ENCODE results near the gene COX4I1.
"Not testable (repeated sequence)": the region's sequence is repeated elsewhere in the genome, so short reads cannot be mapped to it uniquely, and the experiment has no call there.

Gene COX4I1

GRCh38 chr16:85805442-85806045 is 6.0 kb downstream of the COX4I1 start:
- no peak for DNase-seq

GRCh38 chr16:85806539-85806938 is 7.0 kb downstream of the COX4I1 start:
- DNase-seq = no peak

DNA sequence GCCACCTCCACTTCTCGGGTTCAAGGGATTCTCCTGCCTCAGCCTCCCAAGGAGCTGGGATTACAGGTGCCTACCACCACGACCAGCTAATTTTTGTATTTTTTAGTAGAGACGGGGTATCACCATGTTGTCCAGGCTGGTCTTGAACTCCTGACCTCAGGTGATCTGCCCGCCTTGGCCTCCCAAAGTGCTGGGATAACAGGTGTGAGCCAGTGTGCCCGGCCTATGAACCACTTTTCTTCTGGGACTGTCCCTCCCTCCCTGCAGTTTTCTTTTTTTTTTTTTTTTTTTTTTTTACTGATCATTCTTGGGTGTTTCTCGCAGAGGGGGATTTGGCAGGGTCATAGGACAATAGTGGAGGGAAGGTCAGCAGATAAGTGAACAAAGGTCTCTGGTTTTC is 7.8 kb downstream of the COX4I1 start:
- DNase-seq = not testable (repeated sequence)

- not testable (repeated sequence) for DNase-seq
These were observed 8.6 kb downstream of the COX4I1 start for GRCh38 chr16:85808104-85808503.

- no peak for DNase-seq
These were observed 9.4 kb downstream of the COX4I1 start for GRCh38 chr16:85808926-85809325.

DNA sequence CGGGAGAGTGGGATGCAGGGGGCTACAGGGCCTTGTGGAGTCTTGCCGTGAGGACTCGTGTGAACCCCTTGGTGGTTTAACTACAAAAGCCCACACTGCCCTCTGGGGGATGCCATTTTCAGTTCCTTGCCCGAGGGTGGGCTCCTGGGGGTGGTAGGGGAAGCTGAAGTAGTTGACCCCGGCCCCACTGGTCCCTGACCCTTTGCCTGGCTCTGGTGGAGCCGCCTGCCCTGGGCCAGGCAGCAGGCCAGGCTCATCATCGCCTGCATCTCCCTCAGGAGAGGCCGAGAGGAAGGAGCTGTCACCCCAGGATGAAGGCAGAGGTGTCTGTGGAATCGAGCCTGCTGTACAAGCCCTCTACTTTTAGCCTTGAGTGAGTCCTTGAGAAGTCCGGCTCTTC is 10.2 kb downstream of the COX4I1 start:
- no peak for DNase-seq

DNA sequence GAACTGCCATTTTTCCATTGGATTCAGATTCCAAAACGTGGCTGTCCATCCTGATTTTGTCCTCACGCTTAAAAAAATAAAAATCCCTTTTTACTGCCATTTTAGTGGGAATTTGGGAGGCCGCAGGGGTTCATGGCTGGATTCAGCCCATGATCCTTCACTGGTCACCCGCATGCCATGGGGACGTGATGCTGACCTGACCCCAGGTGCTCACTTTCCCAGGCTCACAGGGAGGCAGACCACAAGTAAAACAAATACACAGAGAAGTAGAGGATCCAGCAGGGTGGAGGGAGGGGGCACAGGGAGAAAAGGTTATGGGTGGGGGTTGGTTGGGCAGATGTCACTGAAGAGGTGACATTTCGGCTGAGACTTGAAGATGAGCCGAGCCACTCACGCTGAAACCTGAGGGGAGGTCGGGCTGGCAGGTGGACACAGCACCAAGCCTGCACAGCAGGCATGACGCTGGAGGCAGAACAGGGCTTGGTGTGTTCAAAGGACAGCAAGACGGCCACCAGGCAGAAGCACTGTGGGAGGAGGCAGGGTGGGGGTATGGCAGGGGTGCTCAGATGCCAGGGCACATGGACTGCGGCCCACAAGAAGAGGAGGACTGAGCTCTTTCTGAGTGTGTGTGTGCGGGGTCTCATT is 10.7 kb downstream of the COX4I1 start:
- no peak for DNase-seq

DNA sequence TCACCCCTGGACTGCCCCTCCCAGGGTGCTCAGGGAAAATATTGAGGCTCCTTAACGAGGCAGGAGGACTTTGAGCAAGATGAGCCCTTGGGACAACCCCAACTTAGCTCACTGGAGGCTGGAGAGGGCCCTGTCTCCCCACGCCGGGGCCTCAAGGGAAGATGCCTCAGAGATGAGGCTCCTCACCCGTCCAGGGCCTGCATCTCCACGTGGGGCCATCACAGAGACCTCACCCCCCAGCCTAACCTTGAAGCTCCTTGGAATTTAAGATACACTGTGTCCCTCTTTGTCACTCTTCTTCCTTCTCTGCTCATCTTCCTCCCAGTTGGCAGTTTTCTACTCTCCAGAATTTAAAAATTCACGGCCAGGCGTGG is 11.2 kb downstream of the COX4I1 start:
- DNase-seq = no peak

GRCh38 chr16:85812031-85812807 is 12.7 kb downstream of the COX4I1 start:
- no peak for DNase-seq

GRCh38 chr16:85812811-85813700 is 13.6 kb downstream of the COX4I1 start:
- DNase-seq = no peak

DNA sequence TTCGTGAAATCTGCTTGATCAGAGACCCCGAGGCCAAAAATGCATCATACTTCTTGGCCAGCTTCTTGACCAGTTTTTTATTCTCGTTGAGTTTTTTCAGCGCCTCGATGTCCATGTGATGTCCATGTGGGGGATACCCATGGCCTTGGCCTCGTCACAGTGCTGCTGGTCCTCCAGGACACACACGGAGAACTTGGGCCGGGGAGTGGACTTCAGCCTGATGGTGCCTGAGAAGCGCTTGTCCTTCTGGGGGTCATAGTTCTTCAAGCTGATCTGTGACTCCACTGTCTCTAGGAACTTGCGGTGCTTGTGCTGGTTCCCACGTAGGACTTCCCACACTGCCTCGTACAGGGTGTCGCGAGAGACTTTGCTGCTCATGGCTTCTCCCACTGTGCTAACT is 16.7 kb downstream of the COX4I1 start:
- no peak for DNase-seq

DNA sequence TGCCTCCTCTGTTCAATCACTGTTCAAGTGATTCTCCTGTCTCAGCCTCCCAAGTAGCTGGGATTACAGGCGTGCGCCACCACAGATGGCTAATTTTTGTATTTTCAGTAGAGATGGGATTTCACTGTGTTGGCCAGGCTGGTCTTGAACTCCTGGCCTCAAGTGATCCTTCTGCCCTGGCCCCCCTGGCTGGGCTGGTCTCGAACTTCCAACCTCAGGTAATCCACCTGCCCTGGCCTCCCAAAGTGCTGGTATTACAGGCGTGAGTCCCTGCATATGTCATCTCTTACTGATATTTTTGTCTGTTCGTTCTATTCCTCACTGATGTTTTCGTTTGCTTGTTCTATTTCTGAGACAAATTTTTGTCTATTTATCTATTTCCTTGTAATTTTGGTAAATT is 17.7 kb downstream of the COX4I1 start:
- DNase-seq = not testable (repeated sequence)

DNA sequence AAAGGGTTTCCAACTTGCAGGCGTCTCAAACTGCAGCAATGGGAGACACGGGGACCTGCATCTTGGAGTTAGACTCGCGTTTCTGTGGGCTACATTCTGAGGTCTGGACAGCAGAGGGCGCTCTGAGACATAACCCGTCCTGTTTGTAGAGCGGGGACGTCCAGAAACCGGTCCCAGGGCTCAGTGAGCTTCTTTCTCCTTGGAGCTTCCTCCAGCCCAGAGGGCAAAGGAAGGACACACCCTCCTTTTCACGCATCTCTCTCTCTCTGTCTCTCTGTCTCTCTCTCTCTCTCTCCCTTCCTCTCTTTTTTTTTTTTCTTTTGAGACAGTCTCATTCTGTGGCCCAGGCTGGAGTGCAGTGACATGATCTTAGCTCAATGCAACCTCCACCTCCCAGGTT is 19.8 kb downstream of the COX4I1 start:
- DNase-seq = peak; percentile 30

DNA sequence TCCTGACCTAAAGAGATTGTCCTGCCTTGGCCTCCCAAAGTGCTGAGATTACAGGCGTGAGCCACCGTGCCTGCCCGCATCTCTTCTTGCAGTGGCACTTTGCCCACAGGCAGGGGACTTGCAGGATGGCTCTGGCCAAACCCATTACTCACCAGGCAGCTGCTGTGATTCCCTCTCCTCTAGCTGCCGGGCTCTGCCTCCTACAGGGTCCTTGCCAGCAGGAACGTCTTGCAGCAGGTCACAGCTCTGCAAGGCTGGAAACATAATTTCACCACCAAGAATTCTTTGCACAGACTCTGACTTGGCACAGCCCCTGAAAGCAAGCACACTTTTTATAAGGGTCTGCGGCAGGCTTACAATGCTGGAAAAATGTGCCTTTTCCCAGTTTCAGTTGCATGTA is 20.3 kb downstream of the COX4I1 start:
- no peak for DNase-seq

- no peak for DNase-seq
These were observed 21.3 kb downstream of the COX4I1 start for GRCh38 chr16:85820604-85821372.

GRCh38 chr16:85821390-85822135 is 22.1 kb downstream of the COX4I1 start:
- peak; percentile 2 for DNase-seq

GRCh38 chr16:85822145-85822544 is 22.6 kb downstream of the COX4I1 start:
- DNase-seq = no peak

GRCh38 chr16:85823328-85823920 is 23.9 kb downstream of the COX4I1 start:
- DNase-seq = no peak

GRCh38 chr16:85824161-85825135 is 25.0 kb downstream of the COX4I1 start:
- DNase-seq = no peak

GRCh38 chr16:85825326-85825725 is 25.8 kb downstream of the COX4I1 start:
- DNase-seq = no peak

Data from GDM1 (cell line).